ENCODE data around the gene RER1.

The RER1 gene

GRCh38 chr1:2392686-2393085 lies 1.0 kb downstream of the RER1 start:
- no peak for DNase-seq

- DNase-seq = no peak
Observed at GRCh38 chr1:2393471-2393877, 1.8 kb downstream of the RER1 start.

GRCh38 chr1:2394220-2394619 lies 2.6 kb downstream of the RER1 start:
- no peak for DNase-seq

GRCh38 chr1:2394761-2395160 lies 3.1 kb downstream of the RER1 start:
- no peak for DNase-seq

GRCh38 chr1:2395245-2395644 lies 3.6 kb downstream of the RER1 start:
- DNase-seq = no peak

GRCh38 chr1:2396059-2396458 lies 4.4 kb downstream of the RER1 start:
- no peak for DNase-seq

- no peak for DNase-seq
Observed at GRCh38 chr1:2396476-2396875, 4.8 kb downstream of the RER1 start.

- no peak for DNase-seq
Observed at GRCh38 chr1:2397007-2397679, 5.5 kb downstream of the RER1 start.

GRCh38 chr1:2398871-2399270 lies 7.2 kb downstream of the RER1 start:
- DNase-seq = no peak

- no peak for DNase-seq
Observed at GRCh38 chr1:2399890-2400575, 8.4 kb downstream of the RER1 start.

GRCh38 chr1:2400576-2400909 lies 8.9 kb downstream of the RER1 start:
- DNase-seq = no peak

- no peak for DNase-seq
Observed at GRCh38 chr1:2400950-2401649, 9.5 kb downstream of the RER1 start.

- DNase-seq = no peak
Observed at GRCh38 chr1:2402420-2402819, 10.8 kb downstream of the RER1 start.

GRCh38 chr1:2403273-2403672 lies 11.6 kb downstream of the RER1 start:
- DNase-seq = no peak

GRCh38 chr1:2404142-2404889 lies 12.7 kb downstream of the RER1 start:
- no peak for DNase-seq

GRCh38 chr1:2404890-2405511 lies 13.4 kb downstream of the RER1 start:
- DNase-seq = no peak

- no peak for DNase-seq
Observed at GRCh38 chr1:2405588-2406295, 14.1 kb downstream of the RER1 start.

GRCh38 chr1:2406451-2407041 lies 14.9 kb downstream of the RER1 start:
- DNase-seq = no peak

- no peak for DNase-seq
Observed at GRCh38 chr1:2407166-2407990, 15.7 kb downstream of the RER1 start.

GRCh38 chr1:2407991-2408275 lies 16.3 kb downstream of the RER1 start:
- DNase-seq = no peak

- DNase-seq = no peak
Observed at GRCh38 chr1:2408456-2408855, 16.8 kb downstream of the RER1 start.
